Measurements from ENCODE around the gene ARHGEF16.

Gene ARHGEF16

DNA sequence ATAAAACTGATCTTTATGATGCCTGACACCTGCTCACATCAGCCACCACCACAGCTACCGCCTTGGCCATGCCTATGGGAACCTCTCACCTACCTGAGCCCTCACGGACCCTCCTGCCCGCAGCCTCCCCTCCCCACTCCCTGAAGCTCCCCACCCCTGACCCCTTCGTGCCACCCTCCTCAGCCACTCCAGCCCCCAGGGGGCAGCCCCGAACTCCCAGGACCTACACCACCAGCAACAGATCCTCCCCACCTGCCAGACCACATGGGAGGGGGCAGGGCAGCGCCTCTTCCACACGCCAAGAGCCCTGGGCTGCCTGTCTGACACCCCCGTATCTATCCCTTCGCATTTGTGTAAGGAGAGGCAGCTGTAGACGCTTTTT lies 14.2 kb upstream of the ARHGEF16 start:
- H3K36me3 Mint-ChIP-seq (ENCODE audit: low read depth), result no peaks in the 10 kb centered on the region
- H3K9me3 Mint-ChIP-seq, result no peaks in the 10 kb centered on the region
- no peak overlapping the region for H3K4me3 Mint-ChIP-seq
- no peak overlapping the region for H3K27ac Mint-ChIP-seq
- H3K27me3 Mint-ChIP-seq, result peaks cover 8% of the 10 kb centered on the region
- no peaks in the 10 kb centered on the region for H3K4me1 Mint-ChIP-seq (ENCODE audit: low read depth)

DNA sequence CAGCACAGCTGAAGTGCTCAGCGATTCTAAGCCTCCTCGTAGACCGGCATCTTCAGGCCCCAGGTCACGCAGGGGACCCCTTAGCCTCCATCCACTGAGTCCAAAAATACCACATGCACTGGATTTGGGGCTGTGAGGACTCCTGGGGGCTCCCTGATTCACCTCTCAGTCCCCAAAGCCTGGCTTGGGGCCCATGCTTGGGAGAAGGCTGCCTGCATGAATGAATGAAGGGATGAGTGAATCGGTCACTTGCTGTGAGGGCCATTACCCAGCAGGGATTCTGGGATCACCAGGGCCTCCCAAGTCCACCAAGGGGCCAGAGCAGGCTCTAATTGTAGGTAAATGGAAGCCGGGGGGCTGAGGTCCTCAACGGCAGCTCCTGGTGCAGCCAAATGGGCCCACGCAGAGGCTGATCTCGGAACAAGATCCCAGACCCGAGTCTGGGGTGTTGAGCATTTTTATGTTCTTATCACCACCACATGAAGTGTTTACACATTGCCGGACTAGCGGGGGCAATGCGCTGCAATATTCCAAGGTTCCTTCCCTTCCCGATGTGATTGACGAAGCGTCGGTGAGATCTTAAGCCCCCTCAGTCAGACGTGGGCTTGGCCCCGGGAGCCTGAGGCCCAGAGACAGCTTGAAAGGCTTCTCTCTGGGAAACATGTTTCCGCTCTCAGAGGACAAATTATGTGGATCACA lies 13.6 kb upstream of the ARHGEF16 start:
- Mint-ChIP-seq H3K27ac (no peak overlapping the region), H3K9me3 (no peaks in the 10 kb centered on the region), H3K36me3 (ENCODE audit: low read depth) (no peaks in the 10 kb centered on the region), H3K27me3 (peaks cover 8% of the 10 kb centered on the region), H3K4me3 (no peak overlapping the region), H3K4me1 (ENCODE audit: low read depth) (no peaks in the 10 kb centered on the region)

DNA sequence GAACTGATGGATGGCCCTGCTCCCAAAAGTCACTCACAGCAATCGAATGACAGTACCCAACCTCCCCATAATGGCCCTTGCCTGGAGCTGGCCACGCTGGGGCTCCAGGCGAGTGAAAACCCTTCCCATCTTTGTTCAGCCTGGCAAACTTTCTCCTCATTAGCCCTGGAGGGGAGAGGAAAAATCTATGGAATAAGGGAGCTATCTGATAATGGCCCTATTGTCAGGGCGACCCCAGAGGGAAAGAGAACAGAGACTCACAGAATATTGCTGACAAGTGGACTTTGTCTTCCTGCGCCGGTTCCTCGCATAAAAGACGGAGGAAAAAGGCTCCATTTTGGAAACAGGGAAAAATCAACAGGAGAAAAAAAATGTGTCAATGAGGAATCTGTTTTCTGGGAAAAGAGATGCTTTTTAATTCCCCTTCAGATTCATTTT lies 13.0 kb upstream of the ARHGEF16 start:
- Mint-ChIP-seq H3K36me3 (ENCODE audit: low read depth) (no peaks in the 10 kb centered on the region), H3K27me3 (peaks cover 8% of the 10 kb centered on the region), H3K4me3 (no peak overlapping the region), H3K27ac (no peak overlapping the region), H3K9me3 (no peaks in the 10 kb centered on the region), H3K4me1 (ENCODE audit: low read depth) (no peaks in the 10 kb centered on the region)

DNA sequence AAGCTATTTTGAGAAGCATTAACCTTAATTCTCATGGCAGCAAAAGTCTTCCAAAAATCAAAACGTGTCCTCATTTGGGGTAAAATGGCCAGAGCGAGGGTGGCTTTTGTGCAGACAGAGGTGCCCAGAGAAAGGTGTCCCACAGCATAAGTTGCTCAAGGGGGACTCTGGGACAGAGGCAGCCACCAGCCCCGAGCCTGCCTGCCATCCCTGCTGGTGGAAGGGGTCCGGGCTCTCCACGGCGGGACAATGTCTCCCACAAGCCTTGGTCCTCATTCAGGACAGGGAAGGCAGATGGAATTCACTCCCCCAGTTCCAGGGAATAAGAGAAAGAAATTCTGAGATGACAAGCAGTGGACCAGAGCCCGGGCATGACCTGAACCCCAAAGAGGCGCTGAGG lies 12.6 kb upstream of the ARHGEF16 start:
- H3K4me3 Mint-ChIP-seq, result no peak overlapping the region
- H3K27me3 Mint-ChIP-seq, result peaks cover 8% of the 10 kb centered on the region
- no peaks in the 10 kb centered on the region for H3K9me3 Mint-ChIP-seq
- no peaks in the 10 kb centered on the region for H3K4me1 Mint-ChIP-seq (ENCODE audit: low read depth)
- H3K27ac Mint-ChIP-seq, result no peak overlapping the region
- H3K36me3 Mint-ChIP-seq (ENCODE audit: low read depth), result no peaks in the 10 kb centered on the region

DNA sequence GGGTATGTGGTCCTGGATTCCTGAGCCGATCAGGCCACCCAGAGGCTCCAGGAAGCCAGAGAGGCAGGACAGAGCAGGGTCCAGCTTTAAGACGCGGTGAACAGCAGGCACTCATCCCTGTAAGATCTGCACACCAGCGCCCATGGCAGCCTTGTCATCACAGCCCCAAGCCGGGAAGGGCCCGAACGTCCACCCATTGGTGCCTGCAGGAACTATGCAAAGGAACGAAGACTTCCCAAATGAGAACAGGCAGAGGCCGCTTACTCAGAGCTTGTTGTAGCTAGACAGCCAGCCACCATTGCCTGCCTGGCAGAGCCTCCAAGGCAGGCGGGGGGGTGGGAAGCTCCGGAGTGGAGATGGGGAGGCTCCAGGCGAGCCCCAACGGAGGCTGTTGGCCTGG lies 12.1 kb upstream of the ARHGEF16 start:
- no peak overlapping the region for H3K27ac Mint-ChIP-seq

DNA sequence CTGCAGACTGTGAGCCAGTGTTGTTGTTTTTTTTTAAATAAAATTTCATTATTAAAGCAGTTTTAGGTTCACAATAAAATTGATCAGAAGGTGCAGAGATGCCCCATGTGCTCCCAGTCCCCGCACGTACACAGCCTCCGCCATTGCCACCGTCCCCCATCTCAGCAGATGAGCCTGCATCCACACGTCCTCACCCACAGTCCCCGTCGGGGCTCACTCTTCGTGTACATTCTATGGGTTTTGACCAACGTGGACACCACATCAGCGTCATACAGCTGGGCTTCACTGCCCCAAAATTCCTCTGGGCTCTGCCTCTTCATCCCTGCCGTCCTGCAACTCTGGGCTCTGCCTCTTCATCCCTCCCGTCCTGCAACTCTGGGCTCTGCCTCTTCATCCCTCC lies 11.6 kb upstream of the ARHGEF16 start:
- no peak overlapping the region for H3K4me3 Mint-ChIP-seq
- H3K36me3 Mint-ChIP-seq (ENCODE audit: low read depth), result no peaks in the 10 kb centered on the region
- H3K27ac Mint-ChIP-seq, result no peak overlapping the region
- no peaks in the 10 kb centered on the region for H3K4me1 Mint-ChIP-seq (ENCODE audit: low read depth)
- peaks cover 8% of the 10 kb centered on the region for H3K27me3 Mint-ChIP-seq
- H3K9me3 Mint-ChIP-seq, result peaks cover 3% of the 10 kb centered on the region

More for the DNA sequence above, 12.1 kb upstream of the ARHGEF16 start:
- H3K4me3 Mint-ChIP-seq, result no peak overlapping the region
- H3K4me1 Mint-ChIP-seq (ENCODE audit: low read depth), result no peaks in the 10 kb centered on the region
- no peaks in the 10 kb centered on the region for H3K9me3 Mint-ChIP-seq
- H3K36me3 Mint-ChIP-seq (ENCODE audit: low read depth), result no peaks in the 10 kb centered on the region
- peaks cover 8% of the 10 kb centered on the region for H3K27me3 Mint-ChIP-seq

DNA sequence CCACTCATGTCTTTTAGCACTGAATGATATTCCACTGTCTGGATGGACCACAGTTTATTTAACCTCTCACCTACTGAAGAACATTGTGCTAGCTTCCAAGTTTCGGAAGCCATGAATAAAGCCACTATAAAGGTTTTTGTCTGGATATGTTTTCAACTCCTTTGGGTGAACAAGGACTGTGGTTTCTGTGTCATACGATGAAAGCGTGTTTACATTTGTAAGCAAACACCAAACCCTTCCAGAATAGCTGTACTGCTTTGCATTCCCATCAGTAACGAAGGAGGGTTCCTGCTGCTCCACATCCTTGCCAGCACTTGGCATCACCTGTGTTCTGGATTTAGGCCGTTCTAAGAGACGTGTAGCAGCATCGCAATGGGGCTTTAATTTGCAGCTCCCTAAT lies 10.7 kb upstream of the ARHGEF16 start:
- Mint-ChIP-seq H3K4me3 (no peak overlapping the region), H3K27me3 (peaks cover 8% of the 10 kb centered on the region), H3K4me1 (ENCODE audit: low read depth) (no peaks in the 10 kb centered on the region), H3K27ac (no peak overlapping the region), H3K9me3 (peaks cover 6% of the 10 kb centered on the region), H3K36me3 (ENCODE audit: low read depth) (no peaks in the 10 kb centered on the region)

DNA sequence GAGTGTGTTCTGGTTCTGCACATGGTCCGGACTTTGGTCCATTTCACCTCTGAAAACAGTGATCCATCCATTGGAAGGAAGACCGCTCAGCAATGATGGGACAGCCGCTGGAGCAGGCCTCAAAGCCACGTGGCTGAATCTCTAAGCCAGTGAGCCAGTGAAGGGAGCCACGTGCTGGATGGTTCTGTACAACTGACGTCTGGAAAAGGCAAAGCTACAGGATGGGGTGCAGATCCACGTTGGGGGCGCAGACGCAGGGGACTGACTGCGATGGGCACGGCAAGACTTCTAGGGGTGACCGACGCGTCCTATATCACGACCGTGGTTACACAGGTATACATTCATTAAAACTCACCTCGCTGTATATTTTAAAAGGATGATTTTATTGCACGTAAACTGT lies 10.2 kb upstream of the ARHGEF16 start:
- Mint-ChIP-seq H3K4me1 (ENCODE audit: low read depth) (no peaks in the 10 kb centered on the region), H3K4me3 (no peak overlapping the region), H3K9me3 (peaks cover 6% of the 10 kb centered on the region), H3K27ac (no peak overlapping the region), H3K27me3 (peaks cover 8% of the 10 kb centered on the region), H3K36me3 (ENCODE audit: low read depth) (no peaks in the 10 kb centered on the region)

DNA sequence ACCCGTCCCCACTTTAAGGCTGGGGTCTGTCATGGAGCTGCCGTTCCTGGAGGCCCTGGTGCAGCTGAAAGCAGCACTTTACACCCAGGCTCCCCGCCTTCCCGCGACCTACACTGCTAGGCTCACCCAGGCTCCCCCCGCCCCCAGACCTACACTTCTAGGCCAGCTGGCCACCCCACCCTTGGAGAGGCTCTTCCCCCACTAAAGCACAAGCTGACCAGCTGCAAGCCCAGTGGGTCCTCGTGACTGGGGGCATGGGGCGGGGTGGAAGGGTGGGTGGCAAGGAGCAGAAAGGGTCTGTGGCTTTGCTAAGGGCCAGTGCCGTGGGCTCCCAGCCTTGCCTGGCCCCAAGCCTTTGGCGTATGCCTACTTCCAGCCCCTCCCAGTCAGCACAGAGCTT lies 9.7 kb upstream of the ARHGEF16 start:
- Mint-ChIP-seq H3K27me3 (peaks cover 11% of the 10 kb centered on the region), H3K36me3 (ENCODE audit: low read depth) (no peaks in the 10 kb centered on the region), H3K4me3 (no peak overlapping the region), H3K9me3 (peaks cover 6% of the 10 kb centered on the region), H3K4me1 (ENCODE audit: low read depth) (no peaks in the 10 kb centered on the region), H3K27ac (no peak overlapping the region)

DNA sequence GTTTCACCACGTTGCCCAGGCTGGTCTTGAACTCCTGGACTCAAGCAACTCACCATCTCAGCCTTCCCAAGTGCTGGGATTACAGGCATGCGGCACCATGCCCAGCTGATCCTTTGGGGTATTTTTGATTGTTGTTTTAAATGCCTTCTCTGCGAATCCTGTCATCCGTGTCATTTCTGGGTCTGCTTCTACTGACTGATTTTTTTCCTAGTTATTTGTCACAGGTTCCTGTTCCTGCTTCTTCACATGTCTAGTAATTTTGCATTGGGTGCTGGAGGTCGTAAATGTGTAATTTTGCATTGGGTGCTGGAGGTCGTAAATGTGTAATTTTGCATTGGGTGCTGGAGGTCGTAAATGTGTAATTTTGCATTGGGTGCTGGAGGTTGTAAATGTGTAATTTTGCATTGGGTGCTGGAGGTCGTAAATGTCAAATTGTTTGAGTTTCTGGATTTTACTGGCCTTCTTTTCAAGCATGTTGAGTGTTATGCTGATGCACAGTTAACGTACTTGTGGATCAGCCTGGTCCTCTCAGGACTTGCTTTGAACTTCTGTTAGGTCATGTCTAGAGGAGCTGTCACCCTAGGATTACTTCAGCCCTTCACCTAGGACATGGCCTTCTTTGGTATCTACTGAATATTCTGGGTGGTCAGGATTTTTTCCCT lies 4.1 kb upstream of the ARHGEF16 start:
- Mint-ChIP-seq H3K9me3 (peaks cover 6% of the 10 kb centered on the region), H3K27ac (no peak overlapping the region), H3K27me3 (peaks cover 8% of the 10 kb centered on the region), H3K36me3 (ENCODE audit: low read depth) (no peaks in the 10 kb centered on the region), H3K4me1 (ENCODE audit: low read depth) (peaks cover 2% of the 10 kb centered on the region), H3K4me3 (no peak overlapping the region)

DNA sequence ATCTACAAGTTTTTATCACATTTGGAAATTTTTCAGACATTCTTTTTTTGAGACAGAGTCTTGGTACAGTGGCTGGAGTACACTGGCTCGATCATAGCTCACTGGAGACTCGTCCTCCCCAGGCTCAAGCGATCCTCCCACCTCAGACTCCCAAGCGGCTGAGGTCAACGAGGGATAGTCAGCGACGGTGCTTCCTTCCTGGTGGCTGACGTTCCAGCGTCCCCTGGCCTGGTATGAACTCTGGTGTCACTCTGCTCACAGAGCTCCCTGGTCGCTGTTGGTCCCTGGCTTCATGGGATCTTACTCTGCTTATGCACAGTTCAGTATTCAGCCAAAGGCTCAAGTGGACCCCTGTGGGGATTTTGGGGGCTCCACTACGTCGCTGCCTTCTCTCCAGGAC lies 3.5 kb upstream of the ARHGEF16 start:
- no peaks in the 10 kb centered on the region for H3K36me3 Mint-ChIP-seq (ENCODE audit: low read depth)
- H3K9me3 Mint-ChIP-seq, result peaks cover 6% of the 10 kb centered on the region
- peaks cover 2% of the 10 kb centered on the region for H3K4me1 Mint-ChIP-seq (ENCODE audit: low read depth)
- no peak overlapping the region for H3K27ac Mint-ChIP-seq
- peaks cover 8% of the 10 kb centered on the region for H3K27me3 Mint-ChIP-seq
- H3K4me3 Mint-ChIP-seq, result no peak overlapping the region

DNA sequence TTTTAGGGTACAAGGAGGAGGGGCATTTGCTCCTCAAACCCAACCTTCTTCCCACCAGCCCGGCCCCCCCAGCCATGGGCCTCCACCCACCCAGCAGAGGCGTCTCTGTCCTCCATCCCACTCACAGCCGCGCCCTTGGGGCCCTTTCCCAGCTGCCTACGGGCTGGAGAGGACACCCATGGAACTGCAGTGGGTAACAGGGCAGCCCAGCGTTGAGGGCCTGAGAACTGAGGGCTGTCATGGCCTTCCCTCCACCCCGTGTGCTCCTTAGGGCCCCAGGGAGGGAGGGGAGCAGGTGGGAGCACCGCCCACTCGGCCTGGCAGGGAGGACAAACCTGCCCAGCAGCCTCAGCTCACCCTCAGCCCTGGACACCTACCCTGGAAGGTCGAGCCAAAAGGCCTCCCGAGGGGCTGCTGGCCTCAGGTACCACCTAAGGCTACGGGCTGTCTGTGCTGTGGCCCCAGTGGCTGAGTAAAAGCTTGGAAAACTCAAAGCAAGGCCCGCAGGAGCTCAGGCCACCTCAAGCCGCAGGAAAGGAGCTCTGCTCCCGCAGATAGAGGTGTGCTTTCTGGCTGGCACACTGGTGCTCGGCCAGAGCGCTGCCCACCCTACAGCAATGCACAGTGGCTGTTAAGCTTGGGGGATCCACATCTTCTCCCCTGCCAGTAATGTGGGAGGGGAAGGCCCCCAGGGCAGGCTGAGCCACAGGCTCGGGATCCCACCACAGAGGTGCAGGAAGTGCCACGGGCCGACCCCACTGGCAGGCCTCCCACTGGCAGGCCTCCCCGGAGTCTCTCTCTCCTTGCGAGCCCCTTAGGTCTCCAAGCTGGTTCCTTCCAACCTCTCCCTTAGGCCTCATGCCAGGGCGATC lies 2.2 kb upstream of the ARHGEF16 start:
- Mint-ChIP-seq H3K36me3 (ENCODE audit: low read depth) (no peaks in the 10 kb centered on the region), H3K4me1 (ENCODE audit: low read depth) (peaks cover 2% of the 10 kb centered on the region), H3K27me3 (peaks cover 8% of the 10 kb centered on the region), H3K27ac (no peak overlapping the region), H3K9me3 (peaks cover 6% of the 10 kb centered on the region), H3K4me3 (no peak overlapping the region)

DNA sequence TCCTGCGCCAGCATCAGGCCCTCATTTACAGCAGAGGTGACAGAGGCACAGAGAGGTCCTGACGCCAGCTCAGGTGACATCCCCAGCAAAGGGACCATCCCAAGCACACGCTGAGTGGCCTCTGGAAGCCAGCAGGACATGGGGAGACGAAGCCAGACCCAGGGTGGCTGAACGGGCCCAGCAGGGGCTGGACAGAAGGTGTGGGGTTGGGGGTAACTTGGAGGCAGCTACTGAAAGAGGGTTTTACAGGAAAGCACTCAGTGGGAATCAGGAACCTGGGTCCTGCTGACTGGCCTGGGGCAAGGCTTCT lies 1.6 kb upstream of the ARHGEF16 start:
- Mint-ChIP-seq H3K9me3 (peaks cover 4% of the 10 kb centered on the region), H3K36me3 (ENCODE audit: low read depth) (no peaks in the 10 kb centered on the region), H3K27me3 (peaks cover 8% of the 10 kb centered on the region), H3K4me3 (no peak overlapping the region), H3K4me1 (ENCODE audit: low read depth) (peaks cover 2% of the 10 kb centered on the region), H3K27ac (no peak overlapping the region)

DNA sequence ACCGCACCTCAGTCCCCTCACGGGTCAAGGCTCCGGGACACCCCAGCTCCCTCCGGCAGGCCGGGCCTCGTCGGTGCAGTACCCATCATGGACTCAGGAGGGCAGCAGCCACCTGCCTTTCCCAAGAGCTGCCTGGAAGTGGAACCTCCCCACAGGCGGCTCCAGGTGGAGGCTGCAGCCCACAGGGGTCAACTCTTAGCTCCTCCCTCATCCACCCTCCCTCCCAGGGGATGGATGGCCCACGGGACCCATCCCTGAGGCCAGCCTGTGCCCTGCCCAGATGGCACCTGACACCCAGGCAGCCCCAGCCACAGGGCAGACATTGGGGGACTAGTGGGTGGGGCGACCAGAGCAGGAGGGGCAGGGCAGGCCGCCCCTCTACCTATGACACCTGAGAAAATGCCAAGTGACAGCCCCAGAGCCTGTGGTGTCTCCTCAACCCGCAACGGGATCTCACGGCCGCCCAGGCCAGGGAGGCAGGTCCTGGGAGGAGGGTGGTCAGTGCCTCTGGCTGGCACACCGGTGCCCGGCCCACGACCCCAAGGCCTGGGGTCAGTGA lies 1.2 kb upstream of the ARHGEF16 start:
- H3K9me3 Mint-ChIP-seq, result no peaks in the 10 kb centered on the region
- no peak overlapping the region for H3K4me3 Mint-ChIP-seq
- peaks cover 2% of the 10 kb centered on the region for H3K4me1 Mint-ChIP-seq (ENCODE audit: low read depth)
- no peaks in the 10 kb centered on the region for H3K36me3 Mint-ChIP-seq (ENCODE audit: low read depth)
- H3K27me3 Mint-ChIP-seq, result peaks cover 8% of the 10 kb centered on the region
- no peak overlapping the region for H3K27ac Mint-ChIP-seq

All from stimulated activated naive CD8-positive, alpha-beta T cell treated with anti-CD3 and anti-CD28 coated beads, Interleukin-15, Interleukin-2, amounts not matched to agents 100 ng/mL and 50 ng/mL, for 24 hours (primary cell).